ENCODE data around the gene E2F4.

The E2F4 gene

GRCh38 chr16:67177743-67178699, 13.9 kb upstream of the E2F4 start:
- peak overlapping the region; percentile 52 for H3K4me3 ChIP-seq (ENCODE audit: low read depth, low read length)
- peak; percentile 96 for DNase-seq (ENCODE audit: low read depth)

DNA sequence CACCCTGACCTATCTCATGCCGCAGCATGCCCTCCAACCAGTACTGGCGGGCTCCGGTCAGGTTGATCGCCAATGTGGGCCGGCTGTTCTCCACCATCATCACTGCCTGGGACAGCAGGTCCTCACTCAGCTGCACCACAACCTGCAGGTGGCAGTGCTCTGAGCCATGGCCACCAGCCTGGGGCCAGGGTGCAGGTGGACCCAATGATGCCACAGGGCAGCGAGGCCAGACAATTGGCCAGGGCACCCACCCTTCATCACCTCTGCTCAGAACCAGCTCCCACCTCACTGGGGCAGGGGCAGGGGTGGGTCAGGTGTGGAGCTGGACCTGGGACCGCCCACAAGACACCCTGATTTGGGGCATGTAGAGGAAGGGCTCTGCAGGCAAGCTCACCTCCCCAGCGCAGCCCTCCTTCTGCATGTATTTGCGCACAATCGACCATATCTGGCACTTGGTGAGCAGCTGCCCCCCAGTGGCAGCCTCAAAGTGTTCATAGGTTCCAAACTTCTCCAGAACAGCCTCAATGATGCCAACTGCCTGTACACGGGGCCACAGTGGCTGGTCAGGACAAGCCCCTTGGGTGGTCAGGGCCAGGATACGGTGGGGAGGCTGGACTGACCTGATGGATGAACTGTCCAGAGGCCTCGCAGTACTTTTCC, 12.4 kb upstream of the E2F4 start:
- TF ChIP-seq CTCF (IDR thresholded peaks at IDR 0.05; ENCODE audit: control insufficient read depth, extremely low read depth, insufficient read depth), result peak; percentile 47
- no peak overlapping the region for H3K4me3 ChIP-seq (ENCODE audit: low read depth, low read length)
- no peak for DNase-seq (ENCODE audit: low read depth)

More at GRCh38 chr16:67177743-67178699, 13.9 kb upstream of the E2F4 start:
- no peak for TF ChIP-seq CTCF (IDR thresholded peaks at IDR 0.05; ENCODE audit: control insufficient read depth, extremely low read depth, insufficient read depth)

- no peak for DNase-seq (ENCODE audit: low read depth)
- H3K4me3 ChIP-seq (ENCODE audit: low read depth, low read length), result no peak overlapping the region
- no peak for TF ChIP-seq CTCF (IDR thresholded peaks at IDR 0.05; ENCODE audit: control insufficient read depth, extremely low read depth, insufficient read depth)
These were observed 11.8 kb upstream of the E2F4 start for GRCh38 chr16:67180166-67180565.

GRCh38 chr16:67181346-67181745, 10.6 kb upstream of the E2F4 start:
- no peak for TF ChIP-seq CTCF (IDR thresholded peaks at IDR 0.05; ENCODE audit: control insufficient read depth, extremely low read depth, insufficient read depth)
- H3K4me3 ChIP-seq (ENCODE audit: low read depth, low read length), result no peak overlapping the region
- no peak for DNase-seq (ENCODE audit: low read depth)

- H3K4me3 ChIP-seq (ENCODE audit: low read depth, low read length), result peak overlapping the region; percentile 80
- TF ChIP-seq CTCF (IDR thresholded peaks at IDR 0.05; ENCODE audit: control insufficient read depth, extremely low read depth, insufficient read depth), result no peak
These were observed 9.7 kb upstream of the E2F4 start for GRCh38 chr16:67182288-67182687.

DNA sequence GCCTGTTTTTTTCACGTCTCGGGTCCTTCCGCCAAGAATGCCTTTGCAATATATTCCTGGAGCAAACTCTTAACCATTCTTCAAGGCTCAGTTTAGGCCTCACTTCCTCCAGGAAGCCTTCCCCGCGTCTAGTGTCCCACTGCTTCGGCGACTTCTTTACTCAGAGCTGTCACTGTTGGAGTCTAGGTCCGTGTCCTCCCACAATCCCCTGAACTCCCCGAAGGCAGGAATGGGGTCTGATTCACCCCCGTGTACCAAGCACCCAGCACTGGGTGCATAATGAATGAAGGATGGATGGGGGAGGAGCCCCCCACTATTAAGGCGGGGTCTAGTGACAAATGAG, 8.7 kb upstream of the E2F4 start:
- TF ChIP-seq CTCF (IDR thresholded peaks at IDR 0.05; ENCODE audit: control insufficient read depth, extremely low read depth, insufficient read depth), result no peak
- DNase-seq (ENCODE audit: low read depth), result no peak
- peak overlapping the region; percentile 80 for H3K4me3 ChIP-seq (ENCODE audit: low read depth, low read length)

More at GRCh38 chr16:67182288-67182687, 9.7 kb upstream of the E2F4 start:
- no peak for DNase-seq (ENCODE audit: low read depth)

Data from LNCaP clone FGC (cell line).